ENCODE data around the gene PTPRE.

- no peak for TF ChIP-seq REST (IDR thresholded peaks at IDR 0.05; ENCODE audit: insufficient read depth in 1 of 2, low read depth in 2 of 2, low read length in 2 of 2)
- TF ChIP-seq TAF1 (IDR thresholded peaks at IDR 0.05; ENCODE audit: borderline replicate concordance, insufficient read depth, low read length): no peak
- TF ChIP-seq POLR2AphosphoS5 (IDR thresholded peaks at IDR 0.05; ENCODE audit: low read depth, low read length): no peak
- TF ChIP-seq SIN3A (IDR thresholded peaks at IDR 0.05; ENCODE audit: borderline replicate concordance, insufficient read depth, low read length): no peak
Measured at GRCh38 chr10:128007971-128008370, 101.1 kb downstream of the PTPRE start.

All from PFSK-1 (cell line).